GM12891 (cell line): Measurements from ENCODE around the gene CDH7.

Experiments used
- POLR2A ChIP-seq: IDR thresholded peaks from 2 replicates; pipeline ENCODE4 v1.6.1; 2011; ENCODE audit warnings: low read depth, low read length, control low read depth
- SPI1 ChIP-seq: IDR thresholded peaks from 2 replicates; pipeline ENCODE4 v1.6.1; 2011; ENCODE audit warnings: low read depth, low read length, control low read depth
- TAF1 ChIP-seq: IDR thresholded peaks from 2 replicates; pipeline ENCODE4 v1.6.1; 2011; ENCODE audit warnings: low read depth, low read length, control low read depth

- TF ChIP-seq POLR2A: no peak
- TF ChIP-seq SPI1: no peak
- no peak for TF ChIP-seq TAF1
These were observed 168.9 kb downstream of the CDH7 start for GRCh38 chr18:65919663-65920062.
